ENCODE results near the gene C1orf74.

Gene C1orf74

GRCh38 chr1:209784265-209785169 lies at the start of gene C1orf74:
Gene C1orf74 (minus strand): TSS chr1:209784559. CDS start chr1:209783634, 925 bp downstream.
- peak; percentile 99 for DNase-seq

DNA sequence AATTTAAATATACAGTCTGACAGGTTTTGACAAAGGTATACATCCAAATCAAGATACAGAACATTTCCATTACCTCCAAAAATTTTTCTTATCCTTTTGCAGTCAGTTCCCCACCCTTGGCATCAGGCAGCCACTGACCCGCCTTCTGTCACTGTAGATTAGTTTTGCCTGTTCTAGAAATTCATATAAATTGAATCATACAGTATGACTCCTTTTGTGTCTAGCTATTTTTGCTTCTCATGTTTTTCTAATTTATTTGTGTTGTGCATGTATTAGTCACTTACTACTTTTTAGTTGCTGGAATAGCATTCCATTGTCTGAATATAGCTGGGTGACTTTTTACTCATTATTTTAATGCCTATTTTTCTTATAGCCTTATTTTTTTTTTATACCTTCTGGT lies 47.3 kb upstream of the C1orf74 start:
- no peak for DNase-seq

GRCh38 chr1:209830722-209831121 lies 46.4 kb upstream of the C1orf74 start:
- no peak for DNase-seq

DNA sequence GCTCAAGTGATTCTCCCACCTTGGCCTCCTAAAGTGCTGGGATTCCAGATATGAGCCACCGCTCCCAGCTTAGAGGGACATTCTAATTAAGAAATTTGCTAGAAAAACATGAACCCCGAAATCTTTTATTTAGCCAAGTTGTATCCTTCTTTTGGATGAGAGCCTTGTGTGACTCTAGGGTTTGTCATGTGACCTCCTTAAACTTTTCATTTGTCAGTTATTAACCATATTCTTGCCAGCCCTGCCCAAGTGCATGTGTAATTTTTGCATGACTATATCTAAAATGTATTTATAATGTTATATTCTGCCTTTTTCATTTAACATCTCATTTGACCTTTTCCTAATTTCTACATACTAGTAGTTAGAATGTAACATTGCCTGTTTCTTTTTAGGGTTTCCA lies 45.4 kb upstream of the C1orf74 start:
- no peak for DNase-seq

DNA sequence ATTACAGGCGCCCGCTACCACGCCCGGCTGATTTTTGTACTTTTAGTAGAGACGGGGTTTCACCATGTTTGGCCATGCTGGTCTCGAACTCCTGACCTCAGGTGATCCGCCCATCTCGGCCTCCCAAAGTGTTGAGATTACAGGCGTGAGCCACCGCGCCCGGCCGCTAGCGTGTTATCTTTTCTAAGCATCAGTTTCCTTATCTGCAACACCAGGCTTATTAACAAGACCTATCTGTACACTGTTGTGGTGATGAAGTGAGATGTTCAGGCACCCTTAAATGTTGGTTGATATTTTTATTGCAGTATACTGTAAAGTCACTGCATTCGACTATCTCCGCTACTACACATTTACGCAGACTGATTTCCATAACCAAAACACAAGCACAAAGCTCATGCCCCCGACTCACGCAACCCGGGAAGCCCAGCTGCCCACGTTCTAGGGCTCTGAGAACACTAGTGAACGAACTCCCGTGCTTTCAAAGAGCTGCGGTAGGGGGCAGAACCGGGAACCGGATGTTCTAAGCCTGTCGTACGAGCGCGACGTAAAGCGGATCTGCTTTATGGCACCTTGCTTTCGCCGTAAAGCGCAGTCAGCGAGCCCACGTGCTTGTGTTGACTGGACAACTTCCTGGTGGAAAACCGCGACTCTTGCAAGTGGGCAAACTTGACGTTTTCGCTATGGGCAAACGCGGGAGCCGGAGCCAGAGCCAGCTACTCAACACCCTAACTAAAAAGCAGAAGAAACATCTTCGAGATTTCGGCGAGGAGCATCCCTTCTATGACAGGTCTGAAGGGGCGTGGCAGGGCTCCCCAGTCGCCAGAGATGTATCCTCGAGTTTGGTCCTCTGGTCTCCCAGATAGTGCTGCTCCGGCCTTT lies 43.3 kb upstream of the C1orf74 start, which contains the start of gene UTP25:
UTP25 (plus strand) TSS at position 589 of the 879 bp plus-strand sequence; CDS start at position 681, 92 bp downstream.
- peak; percentile 96 for DNase-seq

DNA sequence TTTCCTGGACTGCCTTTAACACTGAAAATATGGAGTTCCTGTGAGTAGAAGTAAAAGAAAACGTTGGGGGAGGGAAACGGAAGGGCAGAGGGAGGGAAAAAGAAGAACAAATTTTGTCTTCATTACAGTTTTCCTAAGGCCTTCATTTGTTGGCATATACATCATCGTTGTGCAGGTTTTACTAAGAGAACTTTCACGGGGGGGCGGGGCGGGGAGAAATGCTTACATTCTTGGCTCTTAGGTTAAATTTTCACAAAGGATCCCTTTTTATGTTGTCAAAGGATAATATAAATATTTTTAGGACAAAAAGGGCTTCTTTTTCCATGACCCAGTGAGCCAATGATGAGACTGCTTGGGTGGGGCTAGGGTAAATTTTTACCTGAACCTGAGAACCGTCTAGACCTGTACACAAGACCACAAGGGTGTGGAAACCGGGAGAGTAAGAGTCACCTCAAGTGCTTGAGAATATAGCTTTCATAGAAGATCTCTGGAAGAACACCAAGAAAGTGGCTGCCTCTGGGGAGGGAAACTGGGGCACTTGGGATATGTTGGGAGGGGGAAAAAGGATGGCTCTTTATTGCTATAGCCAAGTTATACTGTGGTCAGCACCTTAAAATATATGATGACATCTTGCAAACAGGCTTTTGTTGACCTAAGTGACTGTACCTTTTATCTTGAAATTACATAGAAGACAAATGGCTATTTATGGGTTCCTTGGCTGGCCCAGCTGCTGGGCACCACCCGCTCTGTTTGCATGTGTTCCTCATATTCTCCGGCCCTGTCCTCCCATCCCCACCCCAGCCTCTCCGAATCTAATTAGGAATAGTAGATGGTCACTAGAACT lies 41.5 kb upstream of the C1orf74 start:
- no peak for DNase-seq

DNA sequence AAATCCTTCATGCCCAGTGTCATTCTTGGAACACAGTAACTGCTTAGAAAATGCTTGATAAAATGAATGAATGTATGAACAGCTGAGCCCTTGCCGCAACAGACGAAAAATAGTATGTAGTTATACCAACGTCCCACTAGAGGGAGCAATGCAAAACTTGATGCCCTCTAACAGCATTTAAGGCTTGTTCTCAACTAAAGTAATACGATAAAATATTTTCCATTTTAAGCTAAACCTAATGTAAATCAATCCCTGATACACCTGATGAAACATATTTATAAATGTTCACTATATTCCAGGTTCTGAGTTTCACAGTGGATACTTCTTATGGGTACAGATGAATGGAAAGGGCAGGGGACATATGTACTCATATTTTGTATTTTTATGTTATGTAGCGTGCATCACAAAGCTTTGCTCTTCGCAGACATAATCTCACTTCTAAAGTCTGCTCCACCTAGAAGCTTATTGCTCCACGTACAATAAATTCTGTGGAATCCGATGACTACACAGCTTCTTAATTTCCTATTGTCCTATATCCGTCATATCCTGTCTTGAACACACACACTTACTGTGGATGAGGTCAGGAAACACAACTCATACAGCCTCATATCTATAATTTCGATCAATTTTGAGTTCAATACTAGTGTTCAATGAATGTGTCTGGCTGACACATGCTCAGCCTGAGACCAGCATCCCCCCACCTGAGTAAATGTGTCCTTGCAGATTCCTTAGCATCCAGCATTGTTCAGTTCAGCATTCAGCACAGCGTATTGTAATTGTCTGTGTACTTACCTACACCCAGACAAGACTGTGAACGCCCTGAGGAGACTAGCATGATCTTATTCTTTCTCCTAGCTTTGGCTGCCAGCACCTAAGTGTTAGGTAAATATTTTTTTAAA lies 39.0 kb upstream of the C1orf74 start:
- DNase-seq = peak; percentile 38

DNA sequence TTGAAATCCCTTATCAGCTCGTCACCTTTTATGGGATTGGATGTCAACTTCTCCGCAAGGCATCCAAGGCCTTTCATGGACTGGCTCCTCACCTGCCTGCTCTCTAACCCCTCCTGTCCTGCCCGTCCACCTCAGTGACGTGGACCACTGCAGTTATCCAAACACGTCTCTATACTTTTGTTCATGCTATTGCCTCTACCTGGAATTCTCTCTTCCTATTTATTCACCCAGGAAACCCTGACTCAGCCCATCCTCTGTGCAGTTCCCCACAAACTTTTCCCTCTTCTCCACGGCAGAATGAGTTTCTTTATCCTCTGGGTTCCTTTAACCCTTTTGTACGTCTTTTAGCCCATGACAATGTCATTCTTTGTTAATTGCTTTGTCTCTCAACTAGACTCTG lies 38.3 kb upstream of the C1orf74 start:
- no peak for DNase-seq

GRCh38 chr1:209820986-209821385 lies 36.6 kb upstream of the C1orf74 start:
- no peak for DNase-seq

DNA sequence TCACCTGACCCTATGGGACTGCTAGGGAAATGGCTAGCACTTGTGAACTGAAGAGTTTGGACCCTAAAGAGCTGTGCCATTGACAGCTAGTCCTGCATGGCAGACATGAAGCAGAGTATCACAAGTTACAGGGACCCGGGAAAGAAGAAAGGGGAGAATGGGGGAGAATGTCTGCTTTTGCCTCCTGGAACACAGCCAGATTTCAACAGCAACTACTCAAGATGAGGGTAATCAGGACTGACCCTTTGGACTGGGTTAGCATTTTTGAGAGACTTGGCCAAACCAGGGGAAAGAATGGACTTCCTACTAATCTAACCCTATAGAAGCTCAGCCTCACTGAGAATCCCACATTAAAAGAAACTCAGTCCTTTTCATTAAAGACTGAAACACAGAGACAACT lies 34.7 kb upstream of the C1orf74 start:
- DNase-seq = no peak

- no peak for DNase-seq
These were observed 33.3 kb upstream of the C1orf74 start for GRCh38 chr1:209817691-209818090.

GRCh38 chr1:209816923-209817322 lies 32.6 kb upstream of the C1orf74 start:
- no peak for DNase-seq

- DNase-seq = no peak
These were observed 31.6 kb upstream of the C1orf74 start for GRCh38 chr1:209815931-209816341.

DNA sequence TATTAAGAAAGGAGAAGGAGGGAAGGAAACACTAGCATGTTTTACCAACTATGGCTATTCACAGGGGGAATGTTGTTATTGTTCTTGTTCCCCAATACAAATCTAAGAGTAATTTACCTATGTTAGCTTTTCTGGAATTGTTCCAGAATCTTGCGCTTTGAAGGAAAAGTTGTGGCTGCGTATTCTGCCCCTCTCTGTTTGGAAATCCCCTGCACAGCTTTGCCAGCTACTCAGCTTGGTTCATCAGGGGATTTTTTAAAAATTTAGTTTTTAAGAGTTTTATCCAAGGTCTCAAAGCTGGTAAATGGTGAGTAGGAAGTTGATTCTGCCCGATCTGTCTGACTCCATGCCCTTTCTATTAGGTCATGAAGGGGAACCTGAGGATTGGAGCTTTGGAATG lies 31.1 kb upstream of the C1orf74 start:
- no peak for DNase-seq

DNA sequence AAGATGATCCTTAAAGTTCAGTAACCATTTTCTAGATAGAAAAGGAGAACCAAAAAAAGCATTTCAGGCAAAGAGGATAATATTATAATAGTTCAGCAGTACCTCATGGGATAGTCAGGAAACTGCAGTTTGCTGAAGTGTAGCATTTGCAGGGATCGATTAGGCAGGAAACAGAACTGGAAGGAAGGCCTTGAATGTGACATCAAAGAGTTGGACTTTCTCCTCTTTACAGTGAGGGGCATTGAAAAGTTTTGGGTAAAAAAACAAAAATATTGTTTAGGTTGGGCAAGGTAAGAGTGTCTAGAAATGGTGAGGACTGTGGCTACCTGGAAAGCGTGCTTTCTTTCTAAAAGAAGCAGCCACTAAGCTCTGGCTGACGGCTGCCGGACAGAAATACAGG lies 29.5 kb upstream of the C1orf74 start:
- no peak for DNase-seq

DNA sequence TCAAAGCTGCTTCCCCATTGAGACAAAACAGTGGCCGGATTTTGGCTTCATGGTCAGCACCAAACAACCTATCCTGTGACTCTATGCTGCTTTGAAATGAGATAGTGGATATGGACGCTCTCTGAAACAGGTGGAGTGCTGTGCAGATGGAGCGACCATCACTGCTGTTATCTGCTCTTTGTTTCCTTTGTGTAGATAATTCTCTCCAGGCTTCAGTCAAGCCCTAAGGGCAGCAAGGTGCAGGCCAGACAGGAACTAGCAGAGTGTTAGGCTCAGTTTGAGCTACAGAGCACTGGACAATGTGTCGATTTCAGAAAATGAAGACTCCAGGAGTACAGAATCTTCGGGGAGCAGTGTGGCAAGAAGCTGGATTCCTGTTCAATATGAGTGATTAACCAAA lies 26.4 kb upstream of the C1orf74 start:
- no peak for DNase-seq

GRCh38 chr1:209809611-209810010 lies 25.3 kb upstream of the C1orf74 start:
- no peak for DNase-seq

DNA sequence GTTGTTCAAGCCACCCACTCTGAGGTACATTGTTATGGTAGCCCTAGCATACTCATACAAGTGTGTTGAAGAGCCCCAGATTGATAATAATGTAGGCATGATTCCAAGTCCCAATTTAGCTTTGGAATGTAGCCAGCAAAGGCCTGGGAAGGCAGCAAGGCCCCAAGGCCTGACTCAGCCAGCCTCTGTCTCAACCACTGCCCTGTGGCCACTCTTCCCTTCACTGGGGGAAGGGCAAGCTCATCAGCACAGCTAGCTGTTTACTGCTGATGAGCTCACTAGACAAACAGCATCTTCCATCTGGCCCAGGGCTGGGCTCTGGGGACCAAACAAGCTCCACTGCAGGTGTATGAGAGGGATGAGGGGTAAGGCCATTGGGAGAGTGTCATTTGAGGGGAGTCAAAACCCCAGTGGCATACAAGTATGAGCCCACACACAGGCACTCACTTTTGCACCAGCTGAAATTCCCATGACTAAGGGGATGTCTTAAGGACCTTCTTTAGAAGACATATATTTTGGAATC lies 23.8 kb upstream of the C1orf74 start:
- no peak for DNase-seq

- no peak for DNase-seq
These were observed 23.1 kb upstream of the C1orf74 start for GRCh38 chr1:209807509-209807908.

DNA sequence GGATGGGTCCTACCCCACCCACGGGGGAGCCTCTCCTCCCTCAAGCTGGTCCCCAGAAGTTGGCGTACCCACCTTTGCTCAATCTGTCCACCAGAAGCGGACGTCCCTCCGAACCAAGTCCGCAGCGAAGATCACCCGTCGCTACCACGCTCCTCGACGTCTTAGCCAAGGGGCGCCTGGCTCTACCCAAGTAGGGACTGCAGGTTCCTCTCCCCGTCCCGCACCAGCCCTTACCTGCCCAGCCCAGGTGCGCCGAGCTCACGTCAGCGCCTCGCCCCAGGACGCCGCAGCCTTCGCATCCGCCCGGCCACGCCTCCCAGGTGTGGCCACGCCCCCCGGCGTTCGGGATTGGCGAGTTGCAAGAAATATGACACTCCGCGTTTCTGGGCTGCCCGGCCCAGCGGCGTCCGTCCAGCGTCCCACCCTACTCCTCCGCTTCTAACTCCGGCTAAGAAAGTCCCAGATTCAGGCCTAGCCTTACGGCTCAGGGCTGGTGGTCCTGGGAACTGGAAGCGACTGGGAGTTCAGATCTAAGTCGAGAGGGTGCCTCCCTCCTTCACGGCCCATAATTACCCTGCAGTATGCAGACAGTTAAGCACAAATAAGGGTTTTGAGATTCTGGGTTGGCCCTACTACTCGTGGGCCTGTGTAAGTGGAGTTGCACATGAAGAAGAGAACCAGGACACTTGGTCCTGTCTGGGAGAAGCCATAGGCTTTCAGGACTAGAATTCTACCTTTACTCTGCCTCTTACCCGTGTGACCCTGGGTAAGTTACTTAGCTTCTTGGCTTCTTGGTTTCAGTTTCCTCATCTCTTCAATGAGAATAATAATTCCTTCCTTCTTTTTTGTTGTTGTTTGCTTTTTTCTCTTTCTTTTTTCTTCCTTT lies 21.8 kb upstream of the C1orf74 start, which contains the start of gene IRF6:
IRF6 (minus strand) TSS at position 268 of the 886 bp plus-strand sequence. CDS start 4,729 bp downstream, outside the sequence.
- peak; percentile 60 for DNase-seq

Measured in retina (tissue), 1 donor.